GM12801 (cell line): ENCODE results near the gene PARN.

ENCODE experiments used
- CTCF ChIP-seq: IDR thresholded peaks from one replicate; pipeline ENCODE4 v1.5.1; 2011; ENCODE audit warnings: control low read depth; ENCODE audit not compliant: insufficient read length; ENCODE audit errors: extremely low read depth

The PARN gene

GRCh38 chr16:14392960-14393359, 237.1 kb downstream of the PARN start:
- TF ChIP-seq CTCF, result no peak

DNA sequence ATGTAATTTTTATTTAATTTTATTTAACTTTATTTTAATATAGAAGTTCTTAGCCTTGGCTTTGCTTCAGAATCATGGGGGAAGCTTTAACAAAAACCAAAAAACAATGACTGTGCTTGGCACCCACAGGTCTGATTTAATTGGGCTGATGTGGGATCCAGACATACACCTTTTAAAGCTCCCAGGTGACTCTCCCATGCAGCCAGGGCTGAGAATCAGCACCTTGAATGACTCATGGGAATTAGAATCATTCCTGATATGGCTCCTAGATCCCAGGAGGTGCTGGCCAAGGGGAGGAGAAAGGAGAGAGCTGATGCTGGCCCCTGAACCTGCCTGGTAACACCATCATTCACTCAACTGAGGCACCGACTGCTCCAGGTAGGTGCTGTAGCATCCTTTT, 240.7 kb downstream of the PARN start:
- no peak for TF ChIP-seq CTCF

- TF ChIP-seq CTCF, result no peak
Observed at GRCh38 chr16:14388243-14388642, 241.8 kb downstream of the PARN start.

GRCh38 chr16:14386115-14386514, 243.9 kb downstream of the PARN start:
- no peak for TF ChIP-seq CTCF
